OCI-LY3 (cell line): ENCODE results near the gene NPC1.

Source experiments
- CTCF ChIP-seq: fragments of 200-600, 300-600 bp; sonication (generic); IDR thresholded peaks from 2 replicates; pipeline ENCODE4 v1.5.1; 2014; ENCODE audit warnings: antibody characterized with exemption, low read length, low read depth
- EZH2phosphoT487 ChIP-seq: fragments of 200-600 bp; shearing (Covaris generic); IDR thresholded peaks from 2 replicates; pipeline ENCODE4 v1.6.1; 2018; ENCODE audit warnings: antibody characterized with exemption, mixed run types, low read depth

DNA sequence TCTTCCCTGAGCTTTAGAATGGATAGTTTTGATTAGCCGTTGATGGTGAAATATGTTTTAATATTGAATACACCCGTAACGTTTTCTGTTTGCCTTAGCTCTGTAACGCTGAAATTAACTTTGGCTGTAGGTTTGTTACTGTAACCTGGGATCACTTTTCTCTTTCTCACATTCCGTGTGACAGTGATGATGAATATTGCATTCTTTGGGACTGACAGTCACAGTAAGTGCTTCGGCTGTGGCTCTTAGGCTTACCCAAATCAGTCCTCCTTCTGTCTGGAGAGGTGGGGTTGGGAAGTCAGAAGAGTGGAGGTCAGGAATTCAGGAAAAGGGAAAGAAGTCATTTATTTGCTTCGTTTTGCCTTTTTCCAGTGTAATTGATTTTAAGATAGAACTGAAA, 65.0 kb downstream of the NPC1 start:
- no peak for TF ChIP-seq EZH2phosphoT487
- TF ChIP-seq CTCF = no peak
